Sigmoid colon (tissue), 7 donors: ENCODE results near the gene HELZ. TPM values are rescaled to one million over a fixed set of nuclear protein-coding genes. Genes with fewer than 3 reads are reported as not detected.

ENCODE experiments used
- DNase-seq: peaks from one replicate; pipeline ENCODE4 v3.0.0-alpha.2; 2019
- H3K27ac ChIP-seq, 4 donors: fragments of 200-600 bp; sonication (generic); one replicate each; pipeline ENCODE4 v1.5.1; 2016 to 2019; ENCODE audit warnings: mild to moderate bottlenecking in 1 of 4
- H3K27me3 ChIP-seq, 3 donors: fragments of 200-600 bp; sonication (generic); one replicate each; pipeline ENCODE4 v1.5.1; 2019; ENCODE audit warnings: mild to moderate bottlenecking in 1 of 3
- H3K36me3 ChIP-seq, 4 donors: fragments of 200-600 bp; sonication (generic); one replicate each; pipeline ENCODE4 v1.5.1; 2016 to 2019
- H3K4me1 ChIP-seq, 4 donors: fragments of 200-600 bp; sonication (generic); one replicate each; pipeline ENCODE4 v1.5.1; 2017 to 2019
- H3K4me3 ChIP-seq, 4 donors: fragments of 200-600 bp; sonication (generic); one replicate each; pipeline ENCODE4 v1.5.1; 2017 to 2019; ENCODE audit warnings: mild to moderate bottlenecking in 2 of 4, moderate library complexity in 1 of 4
- H3K9me3 ChIP-seq, 4 donors: fragments of 200-600 bp in 3 of 4; sonication (generic) in 3 of 4; one replicate each; pipeline versions ENCODE4 v1.5.1 to v1.6.1; 2013 to 2019
- EP300 ChIP-seq, 4 donors: sonication (generic); formaldehyde crosslinking; IDR thresholded peaks; one replicate each; pipeline ENCODE4 v1.6.1; 2017; ENCODE audit warnings: antibody characterized with exemption in 4 of 4
- POLR2A ChIP-seq, 2 donors: fragments of 450-650 bp; IDR thresholded peaks; one replicate each; pipeline ENCODE4 v1.6.1; 2016; ENCODE audit warnings: antibody characterized with exemption in 2 of 2, mild to moderate bottlenecking in 2 of 2, moderate library complexity in 2 of 2
- POLR2AphosphoS5 ChIP-seq, 4 donors: sonication (generic); formaldehyde crosslinking; IDR thresholded peaks; one replicate each; pipeline ENCODE4 v1.6.1; 2017; ENCODE audit warnings: antibody characterized with exemption in 4 of 4
- WGBS, 2 donors: extraction: QIAGEN DNeasy Blood & Tissue Kit; methylation state at CpG; one replicate each; pipeline ENCODE4 v1.1.7; 2013; 5-methylcytosine and 5-hydroxymethylcytosine counted together
- intact Hi-C: fragments of 100-400 bp; cut with DNase I; formaldehyde crosslinking; loops from one replicate; pipeline ENCODE4 v1.15.1; 2023
- polyA plus RNA-seq, 3 donors: library from polyadenylated mRNA; stranded (reverse); fragments of 200-250 nt; gene quantifications; one replicate each; pipeline ENCODE4 v1.2.3, GENCODE V29; 2013
- small RNA-seq, 3 donors: library from RNA; depleted of rRNA; stranded (forward); fragments of <200 nt; gene quantifications; one replicate each; pipeline ENCODE3, GENCODE V24; 2016
- total RNA-seq, 4 donors: library from RNA; depleted of rRNA; stranded (reverse); fragments of >200 nt; gene quantifications; one replicate each; pipeline ENCODE4 v1.1.0, GENCODE V29; 2016
- TF ChIP-seq, protein P1 (sequence below), 4 experiments: fragments of 450-650 bp in 3 of 4; fragments of 200-600 bp in 1 of 4; IDR thresholded peaks; one replicate each; pipeline ENCODE4 v1.5.1; 2016 to 2019; ENCODE audit warnings: antibody characterized with exemption in 4 of 4, mild to moderate bottlenecking in 3 of 4, moderate library complexity in 2 of 4
- donor health status: healthy with polysubstance abuse.
- donor health status: Bipolar disorder and iron deficiency.
- donor health status: healthy.

Gene HELZ
- total and polyA plus RNA-seq, 7 donors = 2.4 to 61.5 (median 31.7) TPM

DNA sequence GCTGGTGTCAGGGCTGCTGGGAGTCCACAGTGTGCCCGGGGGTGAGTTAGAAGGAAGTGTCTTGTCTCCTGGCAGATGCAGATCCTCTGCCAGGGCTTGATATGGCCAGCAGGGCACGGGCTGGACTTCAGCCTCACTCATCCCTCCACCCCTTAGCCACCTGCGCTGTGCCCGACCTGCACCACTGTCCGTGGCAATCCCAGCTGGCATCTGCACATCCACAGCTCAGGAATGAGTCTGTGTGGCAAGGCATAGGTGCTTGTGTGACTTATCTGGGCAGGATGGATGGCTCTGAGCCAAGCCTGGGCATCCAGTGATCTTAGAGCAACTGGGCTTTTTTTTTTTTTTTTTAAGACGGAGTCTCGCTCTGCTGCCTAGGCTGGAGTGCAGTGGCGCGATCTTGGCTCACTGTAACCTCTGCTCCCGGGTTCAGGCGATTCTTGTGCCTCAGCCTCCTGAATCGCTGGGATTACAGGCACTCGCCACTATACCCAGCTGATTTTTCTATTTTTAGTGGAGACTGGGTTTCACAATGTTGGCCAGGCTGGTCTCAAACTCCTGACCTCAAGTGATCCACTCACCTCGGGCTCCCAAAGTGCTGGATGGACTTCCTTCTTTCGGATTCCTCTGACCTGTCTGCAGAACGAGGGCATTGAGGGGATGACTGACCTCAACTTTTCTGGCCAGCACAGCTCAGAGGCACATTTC lies 223.1 kb downstream of the HELZ start:
- TF ChIP-seq EP300 (IDR thresholded peaks at IDR 0.05) = no peak
- no peak for TF ChIP-seq POLR2AphosphoS5 (IDR thresholded peaks at IDR 0.05)
- TF ChIP-seq, protein P1, sequence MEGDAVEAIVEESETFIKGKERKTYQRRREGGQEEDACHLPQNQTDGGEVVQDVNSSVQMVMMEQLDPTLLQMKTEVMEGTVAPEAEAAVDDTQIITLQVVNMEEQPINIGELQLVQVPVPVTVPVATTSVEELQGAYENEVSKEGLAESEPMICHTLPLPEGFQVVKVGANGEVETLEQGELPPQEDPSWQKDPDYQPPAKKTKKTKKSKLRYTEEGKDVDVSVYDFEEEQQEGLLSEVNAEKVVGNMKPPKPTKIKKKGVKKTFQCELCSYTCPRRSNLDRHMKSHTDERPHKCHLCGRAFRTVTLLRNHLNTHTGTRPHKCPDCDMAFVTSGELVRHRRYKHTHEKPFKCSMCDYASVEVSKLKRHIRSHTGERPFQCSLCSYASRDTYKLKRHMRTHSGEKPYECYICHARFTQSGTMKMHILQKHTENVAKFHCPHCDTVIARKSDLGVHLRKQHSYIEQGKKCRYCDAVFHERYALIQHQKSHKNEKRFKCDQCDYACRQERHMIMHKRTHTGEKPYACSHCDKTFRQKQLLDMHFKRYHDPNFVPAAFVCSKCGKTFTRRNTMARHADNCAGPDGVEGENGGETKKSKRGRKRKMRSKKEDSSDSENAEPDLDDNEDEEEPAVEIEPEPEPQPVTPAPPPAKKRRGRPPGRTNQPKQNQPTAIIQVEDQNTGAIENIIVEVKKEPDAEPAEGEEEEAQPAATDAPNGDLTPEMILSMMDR (IDR thresholded peaks at IDR 0.05) = no peak
- TF ChIP-seq POLR2A (IDR thresholded peaks at IDR 0.05) = no peak
- no peak for DNase-seq
- Histone ChIP-seq H3K4me1 (no peaks in the 10 kb centered on the region), H3K9me3 (no peaks in the 10 kb centered on the region), H3K36me3 (no peaks in the 10 kb centered on the region), H3K27me3 (no peaks in the 10 kb centered on the region), H3K4me3 (no peak overlapping the region), H3K27ac (no peak overlapping the region)
- intact Hi-C loops = no loop called here
- 73 to 86% methylated on average over 16 of the region's 16 CpGs for WGBS, 2 donors

DNA sequence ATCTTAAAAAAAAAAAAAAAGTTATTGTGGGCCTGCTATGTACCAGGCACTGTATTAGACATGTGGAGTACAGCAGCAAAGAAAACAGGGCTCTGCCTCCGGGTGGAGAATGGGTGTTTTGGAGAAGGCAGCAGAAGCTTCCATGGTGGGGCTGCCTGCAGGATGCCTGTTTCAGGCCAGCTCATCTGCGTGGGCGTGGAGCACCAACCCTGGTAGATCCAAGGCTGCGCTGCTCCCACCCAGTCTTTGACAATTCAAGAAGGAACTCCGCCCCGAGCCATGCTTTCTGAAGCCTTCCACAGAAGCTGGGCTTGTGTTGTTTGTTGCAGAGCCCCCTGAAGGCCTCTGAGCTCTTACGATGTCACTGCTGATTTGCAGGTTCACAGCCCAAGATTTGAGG lies 223.8 kb downstream of the HELZ start:
- Histone ChIP-seq H3K4me3 (no peak overlapping the region), H3K36me3 (no peaks in the 10 kb centered on the region), H3K9me3 (no peaks in the 10 kb centered on the region), H3K27me3 (no peaks in the 10 kb centered on the region), H3K4me1 (no peaks in the 10 kb centered on the region), H3K27ac (no peak overlapping the region)
- intact Hi-C loops = no loop called here
- TF ChIP-seq, protein P1 (IDR thresholded peaks at IDR 0.05) = no peak
- TF ChIP-seq POLR2A (IDR thresholded peaks at IDR 0.05) = no peak
- no peak for TF ChIP-seq POLR2AphosphoS5 (IDR thresholded peaks at IDR 0.05)
- no peak for TF ChIP-seq EP300 (IDR thresholded peaks at IDR 0.05)
- WGBS, 2 donors = 91% methylated on average over 7 of the region's 7 CpGs
- no peak for DNase-seq

Small RNA genes within 50 kb of the gene (small RNA-seq; reads per million reads assigned to genes)
- gene AC007448.1 = 0 reads per million in 3 donors
- 0 reads per million in 3 donors for gene RF00393
- 0 reads per million in 3 donors for gene RNA5SP447

Other genes starting within 250 kb of the HELZ start
- gene CACNG1, start 200.6 kb downstream of the HELZ start, total RNA-seq = not detected
- not detected for gene CACNG1, start 200.6 kb downstream of the HELZ start, polyA plus RNA-seq
- 10 to 100 TPM; 30.0 to 38.9 (median 33.0) TPM for gene PSMD12, start 121.4 kb upstream of the HELZ start, total RNA-seq
- gene PSMD12, start 121.4 kb upstream of the HELZ start, polyA plus RNA-seq = 10 to 100 TPM; 11.4 to 21.1 (median 15.7) TPM
- 10 to 100 TPM in 1 of 4 donors, 1 to 10 TPM in 3; 3.6 to 14.7 (median 7.8) TPM for gene PITPNC1, start 132.1 kb upstream of the HELZ start, total RNA-seq
- gene PITPNC1, start 132.1 kb upstream of the HELZ start, polyA plus RNA-seq = 10 to 100 TPM in 1 of 3 donors, 1 to 10 TPM in 2; 3.0 to 15.7 (median 5.3) TPM